ENCODE data around the gene C9.
"Not testable (repeated sequence)": the region's sequence is repeated elsewhere in the genome, so short reads cannot be mapped to it uniquely, and the experiment has no call there.

Gene C9

DNA sequence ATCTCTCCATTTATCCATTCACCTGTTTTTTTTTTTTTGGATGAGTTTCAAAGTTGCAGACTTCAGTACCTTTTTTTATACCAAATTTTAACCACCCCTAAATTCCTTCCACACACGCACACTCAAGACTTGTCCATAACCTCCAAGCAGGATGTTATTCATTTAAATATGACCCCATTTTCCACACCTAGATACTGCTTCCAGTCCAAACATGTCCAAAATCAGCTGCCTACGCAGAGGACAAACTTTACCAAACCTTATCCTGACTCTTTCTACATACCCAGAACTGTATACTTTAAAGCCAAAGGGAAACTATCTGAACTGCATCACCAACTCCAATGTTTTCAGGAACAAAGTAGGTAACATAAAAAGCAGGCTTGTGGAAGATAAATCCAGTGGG is 108.9 kb downstream of the C9 start:
- no peak for DNase-seq

DNA sequence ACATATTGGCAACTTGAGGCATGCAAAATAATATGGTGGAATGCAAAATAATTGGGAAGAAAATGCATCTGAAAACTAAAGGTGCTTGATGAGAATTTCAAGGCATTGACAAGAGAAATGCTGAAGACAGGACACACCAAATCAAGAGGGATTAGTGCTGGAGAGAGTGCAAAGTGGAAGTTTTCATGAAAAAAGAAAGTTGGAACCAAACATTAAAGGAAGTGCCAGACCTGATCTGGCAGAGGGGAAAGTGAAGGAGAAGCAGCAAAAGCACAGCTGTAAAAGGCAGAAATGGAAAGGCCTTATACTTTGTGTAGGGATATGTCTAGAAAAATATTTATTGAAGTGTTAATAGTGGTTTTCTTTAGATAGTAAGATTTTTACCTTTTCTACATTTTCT is 109.6 kb downstream of the C9 start:
- no peak for DNase-seq

DNA sequence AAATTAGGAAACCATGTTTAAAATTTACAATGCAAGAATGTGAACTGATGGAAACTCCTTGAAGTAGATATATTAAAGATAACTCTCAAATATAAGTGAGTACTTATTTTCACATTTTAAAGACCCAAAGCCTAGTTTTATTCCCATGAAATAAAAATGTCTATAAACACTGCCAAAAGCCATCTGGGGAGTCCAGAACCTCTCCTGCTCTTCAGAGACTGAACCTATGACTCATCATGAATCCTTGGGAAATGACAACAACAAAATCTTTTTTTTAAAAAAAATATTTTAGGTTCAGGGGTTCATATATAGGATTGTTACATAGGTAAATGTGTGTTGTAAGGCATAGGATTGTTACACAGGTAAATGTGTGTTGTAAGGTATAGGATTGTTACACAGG is 111.1 kb downstream of the C9 start:
- DNase-seq, result no peak

DNA sequence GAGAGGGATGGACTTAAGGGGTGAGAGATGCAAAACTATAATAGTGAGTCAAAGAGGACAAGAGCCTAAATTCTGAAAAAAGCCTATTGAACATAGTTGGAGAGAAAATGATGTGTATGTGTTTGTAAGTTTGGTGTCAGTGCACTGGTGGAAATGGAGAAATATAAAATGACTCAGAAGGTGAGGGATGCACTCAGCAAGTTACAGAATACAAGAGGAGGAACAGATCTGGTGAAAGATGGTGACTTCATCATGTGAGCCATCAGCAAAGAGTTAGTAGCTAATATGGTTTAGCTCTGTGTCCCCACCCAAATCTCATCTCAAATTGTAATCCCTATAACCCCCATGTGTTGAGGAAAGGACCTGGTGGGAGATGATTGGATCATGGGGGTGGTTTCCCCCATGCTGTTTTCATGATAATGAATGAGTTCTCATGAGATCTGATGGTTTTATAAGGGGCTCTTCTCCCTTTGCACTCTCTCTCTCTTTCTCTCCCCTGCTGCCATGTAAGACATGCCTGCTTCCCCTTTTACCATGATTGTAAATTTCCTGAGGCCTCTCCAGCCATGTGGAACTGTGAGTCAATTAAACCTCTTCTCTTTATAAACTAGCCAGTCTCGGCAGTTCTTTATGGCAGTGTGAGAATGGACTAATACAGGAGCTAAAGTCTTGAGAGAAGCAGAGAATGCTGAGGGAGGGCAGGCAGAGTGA is 114.6 kb downstream of the C9 start:
- DNase-seq, result no peak

DNA sequence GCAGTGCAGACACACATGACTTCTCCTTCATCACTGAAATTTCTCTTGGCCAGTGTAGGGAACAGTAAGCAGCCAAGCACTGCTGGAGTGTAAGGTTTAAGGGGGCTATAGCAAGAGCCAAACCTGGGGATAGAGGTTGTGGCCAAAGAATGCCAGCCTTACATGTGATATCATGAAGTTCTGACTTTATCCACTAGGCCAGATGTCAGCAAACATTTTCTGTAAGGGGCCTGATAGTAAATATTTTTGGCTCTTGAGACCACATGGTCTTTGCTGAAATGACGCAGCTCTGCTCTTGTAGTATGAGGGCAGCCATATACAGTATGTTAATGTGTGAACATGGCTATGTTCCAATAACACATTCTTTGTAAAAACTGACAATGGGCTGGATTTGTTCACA is 115.2 kb downstream of the C9 start:
- no peak for DNase-seq

DNA sequence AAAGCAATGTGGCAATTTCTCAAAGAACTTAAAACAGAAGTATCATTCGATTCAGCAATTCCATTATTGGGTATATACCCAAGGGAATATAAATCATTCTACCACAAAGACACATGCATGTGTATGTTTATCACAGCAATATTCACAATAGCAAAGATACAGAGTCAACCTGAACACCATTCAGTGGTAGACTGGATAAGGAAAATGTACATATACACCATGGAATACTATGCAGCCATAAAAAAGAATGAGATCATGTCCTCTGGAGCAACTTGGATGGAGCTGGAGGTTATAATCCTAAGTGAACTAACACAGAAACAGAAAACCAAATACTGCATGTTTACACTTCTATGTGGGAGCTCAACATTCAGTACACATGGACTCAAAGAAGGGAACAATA is 123.5 kb downstream of the C9 start:
- no peak for DNase-seq

DNA sequence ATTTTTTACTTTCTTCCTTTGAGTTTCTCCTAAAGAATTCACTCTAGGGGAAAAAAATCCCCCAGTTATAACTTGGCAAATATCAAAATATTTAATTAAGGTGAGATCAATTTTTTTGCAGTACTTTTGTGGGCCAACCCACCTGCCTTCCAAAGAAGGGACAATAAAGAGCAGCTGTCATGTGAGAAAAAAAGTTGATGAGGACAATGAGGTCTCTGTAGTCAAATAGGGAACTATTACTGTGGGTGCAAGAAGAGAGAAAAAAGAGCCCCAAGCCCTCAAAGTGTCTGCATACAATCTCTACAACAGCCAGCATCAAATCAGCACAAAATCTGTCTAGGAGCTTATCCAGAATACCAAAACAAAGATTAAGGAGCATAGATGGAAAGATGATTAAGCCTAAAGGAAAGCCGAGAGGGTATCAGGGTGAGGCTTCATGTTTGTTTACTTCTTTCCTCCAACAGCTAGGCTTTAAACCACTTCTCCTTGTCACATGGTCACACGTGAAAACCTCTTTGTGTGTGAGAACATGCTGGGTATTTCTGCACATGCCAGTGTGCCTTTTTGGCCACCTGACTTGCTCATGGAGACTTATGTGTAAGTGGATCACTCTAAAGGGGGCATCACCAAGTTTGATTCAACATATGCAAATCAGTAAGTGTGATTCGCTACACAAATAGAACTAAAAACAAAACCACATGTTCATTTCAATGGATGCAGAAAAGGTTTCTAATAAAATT is 125.8 kb downstream of the C9 start:
- no peak for DNase-seq

DNA sequence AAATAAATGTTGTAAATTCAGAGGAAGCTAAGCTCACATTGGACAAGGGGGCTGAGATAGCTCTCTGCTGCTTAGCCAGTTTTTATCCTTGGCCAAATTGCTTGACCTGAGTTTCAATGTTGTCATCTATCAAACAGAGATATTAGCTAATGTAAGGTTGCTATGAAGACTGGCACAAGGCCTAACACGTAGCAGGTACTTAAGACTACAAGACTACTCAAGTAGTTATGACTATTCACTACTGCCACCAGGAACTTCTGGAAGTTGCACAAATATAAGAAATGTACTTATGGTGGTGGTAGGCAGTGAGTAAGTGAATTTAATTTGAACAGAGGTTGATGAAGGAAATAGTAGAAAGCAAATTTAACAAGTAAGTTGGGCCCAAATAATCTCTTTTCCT is 127.6 kb downstream of the C9 start:
- no peak for DNase-seq

DNA sequence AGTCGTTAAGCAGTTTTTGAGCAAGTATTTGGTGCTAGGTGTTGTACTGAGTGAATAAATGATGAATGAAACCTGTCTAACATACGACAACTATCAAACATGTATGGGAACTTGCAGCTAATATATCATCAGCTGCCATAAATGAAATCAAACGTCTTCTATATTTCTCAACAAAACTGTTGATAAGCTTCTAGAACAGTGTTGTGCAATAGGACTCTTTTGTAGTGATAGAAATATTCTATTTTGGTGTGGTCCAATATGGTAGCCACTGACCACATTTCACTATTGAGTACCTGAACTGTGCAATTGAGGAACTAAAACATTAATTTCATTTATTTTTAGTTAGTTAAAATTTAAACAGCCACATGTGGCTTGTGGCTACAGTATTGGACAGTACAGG is 128.6 kb downstream of the C9 start:
- no peak for DNase-seq

DNA sequence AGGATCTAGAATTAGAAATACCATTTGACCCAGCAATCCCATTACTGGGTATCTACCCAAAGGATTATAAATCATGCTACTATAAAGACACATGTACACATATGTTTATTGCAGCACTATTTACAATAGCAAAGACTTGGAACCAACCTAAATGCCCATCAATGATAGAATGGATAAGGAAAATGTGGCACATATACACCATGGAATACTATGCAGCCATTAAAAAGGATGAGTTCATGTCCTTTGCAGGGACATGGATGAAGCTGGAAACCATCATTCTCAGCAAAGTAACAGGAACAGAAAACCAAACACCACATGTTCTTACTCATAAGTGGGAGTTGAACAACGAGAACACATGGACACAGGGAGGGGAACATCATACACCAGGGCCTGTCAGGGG is 129.8 kb downstream of the C9 start:
- not testable (repeated sequence) for DNase-seq
